AG04450 (cell line): ENCODE results near the gene DPH2. TPM values are rescaled to one million over a fixed set of nuclear protein-coding genes. Genes with fewer than 3 reads are reported as not detected.

ENCODE experiments used
- CTCF ChIA-PET: fragments of 300-600, 350-600 bp; formaldehyde crosslinking; extraction: SDS; loops from one replicate; lab custom pipeline; 2022; ENCODE audit warnings: antibody characterized with exemption, inconsistent platforms; lab: Charles Lee
- POLR2A ChIA-PET: fragments of 350-600 bp; formaldehyde crosslinking; extraction: SDS; loops from one replicate; lab custom pipeline; 2021; ENCODE audit warnings: antibody characterized with exemption, inconsistent platforms; lab: Yijun Ruan, JAX
- DNase-seq: peaks from one replicate; pipeline ENCODE4 v3.0.0-alpha.2; 2011; ENCODE audit warnings: low read depth, low spot score
- H3K27ac ChIP-seq: one replicate; pipeline ENCODE4 v1.5.1; 2012; ENCODE audit warnings: low read depth, low read length, control low read depth
- H3K27me3 ChIP-seq: one replicate; pipeline ENCODE4 v1.6.0; 2012; ENCODE audit warnings: low read length; ENCODE audit not compliant: control insufficient read depth, insufficient read depth
- H3K4me3 ChIP-seq: 2 replicates; pipeline ENCODE4 v1.5.1; 2011; ENCODE audit warnings: mild to moderate bottlenecking, low read depth, low read length, control low read depth
- H3K9me3 ChIP-seq: 2 replicates; pipeline ENCODE4 v1.5.1; 2012; ENCODE audit warnings: low read length; ENCODE audit not compliant: control insufficient read depth, insufficient read depth
- CTCF ChIP-seq: IDR thresholded peaks from 2 replicates; pipeline ENCODE4 v1.5.1; 2011; ENCODE audit warnings: low read depth, low read length, control low read depth, inconsistent platforms
- polyA plus RNA-seq: library from polyadenylated mRNA; depleted of rRNA; stranded (reverse); fragments of >200 nt; gene quantifications from 2 replicates; pipeline ENCODE4 v1.2.3, GENCODE V29; 2011

Gene DPH2
- polyA plus RNA-seq, 1 experiment: 17.9 TPM

DNA sequence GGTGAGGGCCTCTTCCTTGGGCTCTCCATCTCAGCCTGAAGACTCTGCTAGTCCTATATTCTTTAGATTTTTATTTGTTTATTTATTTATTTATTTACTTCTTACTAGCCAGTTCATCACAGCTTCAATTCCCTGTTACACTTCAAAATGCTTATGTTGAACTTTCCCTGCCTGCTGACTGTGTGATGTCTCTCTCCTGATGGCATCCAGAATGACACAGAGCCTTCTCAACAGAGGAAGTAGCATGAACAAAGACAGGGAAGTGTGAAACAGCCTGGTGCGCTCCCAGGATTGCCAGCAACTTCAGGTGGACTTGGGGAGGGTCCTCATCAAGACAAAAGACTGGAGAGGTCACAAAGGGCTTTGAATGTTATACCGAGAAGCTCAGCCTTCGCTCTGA is 27.4 kb upstream of the DPH2 start:
- H3K27ac ChIP-seq: no peak overlapping the region
- no peak overlapping the region for H3K4me3 ChIP-seq
- ChIA-PET POLR2A (no interaction called here), CTCF (interaction anchor here (1.5 to 7.5 kb wide), 2 partner anchors 8 to 179 kb away, joined by 8 to 80 read pairs; partner anchors contain the start of gene ARTN)
- H3K27me3 ChIP-seq: no peaks in the 10 kb centered on the region
- no peaks in the 10 kb centered on the region; the same call in 1 of the 2 replicates for H3K9me3 ChIP-seq
- no peak for DNase-seq
- no peak for TF ChIP-seq CTCF

- no peak for TF ChIP-seq CTCF
- DNase-seq: no peak
- ChIA-PET POLR2A (interaction anchor here (1.3 kb wide), 1 partner anchor 10 kb away, joined by 5 read pairs; no protein-coding TSS in a partner anchor), CTCF (interaction anchor here (1.0 to 7.5 kb wide), 3 partner anchors 11 to 181 kb away, joined by 6 to 80 read pairs (median 27); partner anchors contain the start of gene ARTN)
- Histone ChIP-seq H3K27me3 (no peaks in the 10 kb centered on the region), H3K4me3 (no peak overlapping the region), H3K27ac (no peak overlapping the region), H3K9me3 (no peaks in the 10 kb centered on the region; the same call in 1 of the 2 replicates)
Measured at GRCh38 chr1:43944860-43945259, 24.9 kb upstream of the DPH2 start.

- CTCF ChIA-PET: interaction anchor here (0.6 to 7.5 kb wide), 7 partner anchors 9 to 182 kb away, joined by 3 to 80 read pairs (median 7); partner anchors contain the start of genes ARTN and DPH2
- H3K27me3 ChIP-seq: no peaks in the 10 kb centered on the region
- POLR2A ChIA-PET: interaction anchor here (0.6 to 1.6 kb wide), 4 partner anchors 11 to 296 kb away, joined by 3 to 5 read pairs (median 4); partner anchors contain the start of genes ATP6V0B and KDM4A
- H3K9me3 ChIP-seq: no peaks in the 10 kb centered on the region; the same call in 1 of the 2 replicates
- peak overlapping the region; percentile 91 for H3K4me3 ChIP-seq
- no peak overlapping the region for H3K27ac ChIP-seq
- DNase-seq: no peak
- no peak for TF ChIP-seq CTCF
Measured at GRCh38 chr1:43945674-43946235, 24.1 kb upstream of the DPH2 start.

GRCh38 chr1:43946236-43947060 is 23.4 kb upstream of the DPH2 start, which contains the start of gene IPO13:
IPO13 (plus strand) TSS chr1:43946950; CDS start chr1:43947601, 651 bp downstream.
- POLR2A ChIA-PET: interaction anchor here (0.6 to 1.6 kb wide), 5 partner anchors 12 to 296 kb away, joined by 3 to 5 read pairs (median 4); partner anchors contain the start of genes ATP6V0B, DPH2 and KDM4A
- CTCF ChIA-PET: interaction anchor here (0.6 to 7.5 kb wide), 8 partner anchors 9 to 183 kb away, joined by 3 to 80 read pairs (median 7); partner anchors contain the start of genes ARTN and DPH2
- peak; percentile 46 for TF ChIP-seq CTCF

More at GRCh38 chr1:43946236-43947060, 23.4 kb upstream of the DPH2 start, which contains the start of gene IPO13:
- Histone ChIP-seq H3K27me3 (no peaks in the 10 kb centered on the region), H3K9me3 (no peaks in the 10 kb centered on the region; the same call in 1 of the 2 replicates), H3K4me3 (peak within 1 kb of the TSS; percentile 91), H3K27ac (peak within 1 kb of the TSS; percentile 82)
- peak; percentile 84 for DNase-seq
